HEK293 (cell line): Measurements from ENCODE around the gene HMX2.

Source experiments
- KLF9 ChIP-seq: fragments of 450-650 bp; formaldehyde crosslinking; IDR thresholded peaks from 2 replicates; pipeline ENCODE4 v1.5.1; 2016; ENCODE audit warnings: missing biosample characterization, missing genetic modification characterization, low read depth
- REST ChIP-seq: fragments of 450-650 bp; formaldehyde crosslinking; IDR thresholded peaks from 2 replicates; pipeline ENCODE4 v1.5.1; 2016; ENCODE audit warnings: missing biosample characterization, missing genetic modification characterization
- ZBTB17 ChIP-seq: fragments of 450-650 bp; formaldehyde crosslinking; IDR thresholded peaks from 2 replicates; pipeline ENCODE4 v1.5.1; 2016; ENCODE audit warnings: missing biosample characterization, missing genetic modification characterization
- ZBTB44 ChIP-seq: fragments of 450-650 bp; IDR thresholded peaks from 2 replicates; pipeline ENCODE4 v1.5.1; 2018; ENCODE audit warnings: missing biosample characterization, mild to moderate bottlenecking, missing genetic modification characterization
- ZIC2 ChIP-seq: fragments of 450-650 bp; formaldehyde crosslinking; IDR thresholded peaks from 2 replicates; pipeline ENCODE4 v1.5.1; 2016; ENCODE audit warnings: missing biosample characterization, missing genetic modification characterization
- ZNF112 ChIP-seq: fragments of 450-650 bp; formaldehyde crosslinking; IDR thresholded peaks from 2 replicates; pipeline ENCODE4 v1.5.0; 2017; ENCODE audit warnings: missing biosample characterization, missing genetic modification characterization
- ZNF133 ChIP-seq: fragments of 450-650 bp; formaldehyde crosslinking; IDR thresholded peaks from 2 replicates; pipeline ENCODE4 v1.5.1; 2016; ENCODE audit warnings: missing biosample characterization, missing genetic modification characterization
- ZNF223 ChIP-seq: fragments of 450-650 bp; formaldehyde crosslinking; IDR thresholded peaks from 2 replicates; pipeline ENCODE4 v1.5.1; 2016; ENCODE audit warnings: missing biosample characterization, missing genetic modification characterization
- ZNF23 ChIP-seq: fragments of 450-650 bp; formaldehyde crosslinking; IDR thresholded peaks from 2 replicates; pipeline ENCODE4 v1.5.1; 2016; ENCODE audit warnings: missing biosample characterization, missing genetic modification characterization, borderline replicate concordance
- ZNF391 ChIP-seq: fragments of 450-650 bp; formaldehyde crosslinking; IDR thresholded peaks from 2 replicates; pipeline ENCODE4 v1.5.1; 2016; ENCODE audit warnings: low read depth, missing biosample characterization, missing genetic modification characterization, borderline replicate concordance
- ZNF394 ChIP-seq: fragments of 450-650 bp; formaldehyde crosslinking; IDR thresholded peaks from 2 replicates; pipeline ENCODE4 v1.5.1; 2016; ENCODE audit warnings: missing biosample characterization, missing genetic modification characterization, mild to moderate bottlenecking, moderate library complexity, borderline replicate concordance
- ZNF510 ChIP-seq: fragments of 450-650 bp; formaldehyde crosslinking; IDR thresholded peaks from 2 replicates; pipeline ENCODE4 v1.5.1; 2018; ENCODE audit warnings: mild to moderate bottlenecking, missing genetic modification characterization, missing biosample characterization; ENCODE audit not compliant: insufficient replicate concordance
- ZNF518A ChIP-seq: fragments of 450-650 bp; formaldehyde crosslinking; conservative IDR thresholded peaks from 2 replicates; pipeline ENCODE4 v1.5.1; 2016; ENCODE audit warnings: low read depth, missing biosample characterization, missing genetic modification characterization
- ZNF600 ChIP-seq: fragments of 450-650 bp; formaldehyde crosslinking; IDR thresholded peaks from 2 replicates; pipeline ENCODE4 v1.5.1; 2016; ENCODE audit warnings: missing biosample characterization, missing genetic modification characterization
- ZNF624 ChIP-seq: fragments of 450-650 bp; formaldehyde crosslinking; IDR thresholded peaks from 2 replicates; pipeline ENCODE4 v1.5.1; 2017; ENCODE audit warnings: missing biosample characterization, missing genetic modification characterization
- ZNF645 ChIP-seq: fragments of 450-650 bp; formaldehyde crosslinking; IDR thresholded peaks from 2 replicates; pipeline ENCODE4; 2016; ENCODE audit warnings: missing biosample characterization, missing genetic modification characterization
- ZNF768 ChIP-seq: fragments of 450-650 bp; formaldehyde crosslinking; IDR thresholded peaks from 2 replicates; pipeline ENCODE4 v1.5.1; 2018; ENCODE audit warnings: missing biosample characterization, mild to moderate bottlenecking, missing genetic modification characterization
- ZSCAN4 ChIP-seq: fragments of 450-650 bp; formaldehyde crosslinking; IDR thresholded peaks from 2 replicates; pipeline ENCODE4 v1.5.1; 2017; ENCODE audit warnings: missing biosample characterization, missing genetic modification characterization
- ZSCAN5A ChIP-seq: fragments of 450-650 bp; formaldehyde crosslinking; IDR thresholded peaks from 2 replicates; pipeline ENCODE4 v1.5.1; 2016; ENCODE audit warnings: missing biosample characterization, missing genetic modification characterization

HMX2 gene

GRCh38 chr10:123134915-123135414 lies 13.0 kb upstream of the HMX2 start (continued):
- TF ChIP-seq ZBTB17 (tag by site-specific recombination) (no peak), ZSCAN5A (tag by site-specific recombination) (peak; percentile 47; the same call in 1 of the 2 replicates), ZNF223 (tag by site-specific recombination) (no peak), ZIC2 (peak; percentile 89), KLF9 (tag by site-specific recombination) (peak; percentile 28; the same call in 1 of the 2 replicates), ZNF600 (tag by site-specific recombination) (no peak), ZNF133 (tag by site-specific recombination) (no peak), ZSCAN4 (no peak), ZNF624 (no peak), ZNF23 (no peak), ZNF518A (no peak), ZNF768 (tag by site-specific recombination) (no peak), REST (tag by site-specific recombination) (no peak), ZNF112 (tag by site-specific recombination) (no peak), ZNF394 (no peak), ZBTB44 (tag by site-specific recombination) (peak; percentile 53; the same call in 1 of the 2 replicates), ZNF645 (tag by site-specific recombination) (no peak), ZNF510 (tag by site-specific recombination) (no peak), ZNF391 (tag by site-specific recombination) (no peak)
- TF ChIP-seq, all 188 proteins: peak for 19
